ENCODE data around the gene PDE4D.

Gene PDE4D

DNA sequence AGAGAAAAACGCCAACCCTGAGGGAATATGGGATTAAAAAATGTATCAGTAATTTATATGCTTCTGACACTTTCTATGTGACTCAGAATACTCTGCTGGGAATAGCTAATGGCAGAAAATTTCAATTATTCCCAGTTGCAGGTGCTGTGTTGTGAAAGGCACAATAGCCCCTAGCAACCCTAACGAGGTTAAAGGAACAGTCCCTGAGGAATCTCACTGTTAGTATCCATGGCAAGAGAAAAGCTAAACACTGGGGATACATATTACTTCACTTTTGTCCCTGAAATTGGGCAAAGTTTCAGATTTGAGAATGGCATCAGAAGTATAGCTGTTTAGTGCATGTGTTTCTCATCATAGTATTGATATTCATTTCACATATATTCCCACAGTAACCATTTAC is 755.7 kb downstream of the PDE4D start:
- DNase-seq (ENCODE audit: low read depth): no peak

DNA sequence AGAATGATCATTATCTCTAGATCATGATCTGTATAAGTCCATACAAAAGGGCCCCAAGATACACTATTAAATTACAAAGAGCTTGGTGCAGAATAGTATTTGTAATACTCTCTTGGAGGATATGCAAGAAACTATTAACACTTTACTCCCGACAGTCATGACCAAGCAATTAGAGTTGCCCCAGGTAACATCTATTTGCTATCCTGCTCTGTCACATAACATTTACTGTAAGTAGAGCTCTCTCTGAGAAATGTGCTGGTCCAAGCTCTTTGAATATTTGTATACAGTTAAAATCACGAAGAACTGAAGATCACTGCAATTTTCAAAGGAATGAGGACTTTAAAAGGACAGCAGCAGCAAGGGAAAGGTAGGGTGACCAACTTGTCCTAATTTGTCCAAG is 757.0 kb downstream of the PDE4D start:
- no peak for DNase-seq (ENCODE audit: low read depth)

DNA sequence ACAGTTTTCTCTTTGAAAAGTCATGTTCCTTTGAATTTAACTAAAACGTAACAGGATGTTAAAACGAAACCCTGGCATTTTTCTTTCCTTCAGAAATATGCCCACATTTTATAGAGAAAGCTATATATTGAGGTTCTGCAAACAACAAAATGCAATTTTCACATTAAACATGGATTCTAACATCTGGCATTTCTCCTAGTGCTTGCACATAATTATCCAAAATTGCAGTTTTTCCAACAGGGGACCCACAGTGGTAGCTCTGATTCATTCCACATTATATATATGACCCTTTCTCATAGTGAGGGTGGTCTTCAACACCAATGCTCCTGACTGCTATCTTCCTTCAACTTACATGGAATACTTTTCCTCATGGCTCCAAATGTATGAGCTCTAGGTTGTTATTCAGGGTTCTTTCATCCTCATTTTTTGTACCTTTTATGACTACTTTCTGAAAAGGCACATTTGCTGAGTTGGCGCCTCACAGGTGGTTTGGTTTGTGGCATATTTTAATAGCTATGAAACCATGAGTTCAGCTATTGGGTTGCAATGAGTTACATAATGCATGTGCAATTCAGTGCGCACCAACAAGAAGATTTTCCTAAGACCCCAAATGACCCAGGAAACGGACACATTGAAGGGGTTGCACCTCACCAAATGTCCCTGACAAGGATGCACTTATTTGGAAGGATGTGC is 758.9 kb downstream of the PDE4D start:
- DNase-seq (ENCODE audit: low read depth): no peak

DNA sequence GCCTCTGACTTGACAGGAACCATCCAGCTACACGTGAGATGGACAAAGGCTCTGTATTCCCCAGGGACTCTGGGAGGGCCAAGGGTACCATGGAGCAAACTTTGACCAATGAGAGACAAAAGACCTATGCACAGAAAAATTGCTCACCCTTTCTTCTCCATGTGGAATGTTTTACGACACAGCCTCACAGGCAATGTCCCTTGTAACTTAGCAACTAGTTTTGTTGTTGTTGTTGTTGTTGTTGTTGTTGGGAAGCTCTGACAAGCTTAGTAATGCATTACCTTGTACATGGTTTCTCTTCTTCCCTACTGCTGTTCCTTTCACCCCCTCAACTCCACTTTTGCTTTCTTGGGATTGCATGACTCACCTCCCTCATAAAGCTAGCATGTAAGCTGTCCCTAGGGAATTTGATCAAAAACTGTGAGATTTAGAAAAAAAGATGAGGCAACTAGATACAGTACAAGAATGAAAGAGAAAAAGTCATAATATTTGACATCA is 759.7 kb downstream of the PDE4D start:
- DNase-seq (ENCODE audit: low read depth): peak; percentile 77

DNA sequence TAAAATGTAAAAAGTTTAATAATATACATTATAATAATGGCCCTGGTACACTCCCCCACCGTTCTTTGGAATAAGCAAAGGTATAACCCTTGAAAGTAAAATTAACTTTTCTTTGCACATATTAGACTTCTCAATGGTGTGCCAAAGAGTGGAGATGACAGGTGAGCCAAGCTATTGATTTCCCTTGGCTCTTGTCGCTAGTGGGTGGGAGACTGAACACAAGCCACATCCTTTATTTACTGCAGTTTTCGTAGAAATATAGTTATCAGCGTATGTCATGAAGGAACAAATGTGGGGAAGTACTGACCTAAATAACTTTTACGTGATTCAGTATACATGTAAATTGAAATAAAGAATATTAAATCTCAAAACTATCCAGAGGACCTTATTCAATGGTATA is 761.4 kb downstream of the PDE4D start:
- DNase-seq (ENCODE audit: low read depth): no peak

DNA sequence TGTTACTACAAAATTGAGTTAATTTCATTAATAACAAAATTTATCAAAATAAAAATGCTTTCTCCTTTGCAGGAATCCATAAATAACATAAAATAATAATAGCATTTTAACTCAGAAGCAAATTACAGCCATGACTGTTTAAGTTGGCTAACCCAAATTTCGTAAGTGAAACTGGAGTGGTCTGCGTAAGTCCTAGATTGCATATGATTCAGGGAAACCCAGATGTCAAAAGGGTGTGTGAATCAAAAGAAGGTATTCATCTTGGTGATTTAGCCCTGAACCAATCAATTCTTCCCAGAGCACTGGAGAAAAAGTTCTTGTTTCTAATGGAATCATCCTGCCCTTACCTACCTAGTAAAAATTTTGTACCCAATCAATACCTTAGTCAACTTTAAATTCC is 763.1 kb downstream of the PDE4D start:
- DNase-seq (ENCODE audit: low read depth): no peak

DNA sequence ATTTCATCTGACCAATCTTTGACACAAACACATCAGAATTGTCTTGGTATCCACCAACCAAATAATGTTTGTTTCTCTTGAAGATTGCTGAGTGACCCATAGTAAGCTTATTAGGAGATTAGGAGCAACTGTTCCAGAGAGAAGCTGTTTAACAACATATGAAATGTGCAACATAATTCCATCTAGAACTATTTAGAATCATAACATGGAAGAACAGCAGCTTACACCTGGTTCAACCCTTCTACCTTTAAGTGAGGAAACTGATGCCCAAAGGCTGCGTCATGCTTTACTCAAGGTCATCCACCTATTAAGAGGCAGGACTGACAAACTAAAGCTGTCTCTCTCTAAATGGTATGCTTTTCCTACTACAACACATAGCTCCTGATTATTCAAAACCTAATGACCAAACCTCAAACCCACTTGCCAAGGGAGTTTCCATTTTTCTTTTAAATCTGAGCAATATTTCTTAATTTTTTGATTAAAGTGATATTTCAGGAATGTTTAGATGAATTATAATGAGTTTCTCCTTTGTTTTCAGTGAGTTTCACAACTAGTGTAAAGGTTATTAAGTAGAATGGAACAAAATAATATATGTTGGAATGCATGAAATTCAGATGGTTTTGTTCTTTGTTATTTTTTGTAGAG is 764.8 kb downstream of the PDE4D start:
- no peak for DNase-seq (ENCODE audit: low read depth)

DNA sequence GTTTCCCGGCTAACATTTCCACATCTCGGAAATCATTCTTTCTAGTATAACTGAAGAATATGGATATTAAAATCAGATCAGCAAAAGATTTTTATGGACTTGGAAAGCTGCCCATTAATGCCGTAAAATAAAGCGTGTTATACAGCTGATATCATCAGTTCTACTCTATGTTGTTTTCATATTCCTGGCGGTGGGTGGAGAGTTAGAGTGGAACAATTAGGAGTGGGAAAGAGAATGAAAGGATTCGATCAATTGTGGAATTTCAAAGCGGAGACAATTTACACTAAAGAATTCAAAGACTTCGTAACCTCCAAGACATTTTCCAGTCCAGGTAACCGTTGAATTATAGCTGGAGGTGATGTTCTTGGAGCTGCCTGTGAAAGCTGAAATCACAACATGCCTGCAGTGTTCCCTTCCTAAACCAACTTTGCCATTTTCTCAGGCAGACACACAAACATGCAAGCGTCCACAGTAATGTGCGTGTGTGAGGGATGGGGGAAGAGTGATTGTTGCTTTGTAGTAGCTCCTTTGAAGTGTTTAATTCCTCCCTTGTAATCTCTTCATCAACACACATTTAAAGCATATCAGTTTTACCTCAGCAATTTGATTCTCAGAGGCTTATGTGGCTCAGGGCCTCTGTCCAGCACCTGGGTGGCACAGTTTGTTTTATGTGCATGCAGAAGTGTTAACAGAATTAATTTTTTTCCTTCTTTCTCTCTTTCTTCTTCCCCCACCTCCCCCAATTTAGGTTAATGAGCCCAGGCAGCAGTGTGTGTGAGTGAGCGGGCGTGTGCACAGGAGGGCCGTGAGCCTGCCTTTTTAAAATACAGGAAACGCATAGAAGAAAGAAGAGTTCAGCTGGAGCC is 766.6 kb downstream of the PDE4D start:
- DNase-seq (ENCODE audit: low read depth): no peak

DNA sequence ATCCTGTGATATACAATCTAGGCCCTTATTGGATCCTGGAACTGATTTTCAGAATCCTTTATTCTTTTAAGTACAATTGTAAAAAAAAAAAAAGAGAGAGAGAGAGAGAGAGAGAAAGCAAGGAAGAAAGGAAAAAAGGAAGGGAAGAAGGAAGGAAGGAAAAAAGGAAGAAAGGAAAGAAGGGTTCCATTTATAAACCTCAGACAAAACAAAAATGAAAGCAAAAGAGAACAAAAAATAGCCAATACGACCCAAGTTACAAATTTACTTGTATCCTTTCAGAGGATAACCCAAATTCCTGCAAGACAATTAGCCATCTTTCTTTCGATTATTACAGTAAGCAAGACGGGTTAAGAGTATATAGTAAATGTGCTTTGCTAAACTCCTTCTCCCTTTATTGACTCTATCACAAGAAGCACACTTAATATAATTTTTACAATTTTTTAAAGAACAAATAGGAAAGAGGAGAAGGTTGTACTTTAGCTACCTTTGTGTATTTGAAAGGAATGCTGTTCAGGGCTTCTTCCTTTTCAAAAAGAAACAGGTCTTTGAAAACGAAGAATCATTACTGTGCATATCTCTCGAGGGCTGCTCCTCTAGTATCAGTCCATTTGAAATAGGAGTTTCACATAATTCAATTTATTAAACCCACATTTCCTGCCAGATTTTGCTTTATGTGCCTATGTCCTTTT is 767.4 kb downstream of the PDE4D start:
- no peak for DNase-seq (ENCODE audit: low read depth)

DNA sequence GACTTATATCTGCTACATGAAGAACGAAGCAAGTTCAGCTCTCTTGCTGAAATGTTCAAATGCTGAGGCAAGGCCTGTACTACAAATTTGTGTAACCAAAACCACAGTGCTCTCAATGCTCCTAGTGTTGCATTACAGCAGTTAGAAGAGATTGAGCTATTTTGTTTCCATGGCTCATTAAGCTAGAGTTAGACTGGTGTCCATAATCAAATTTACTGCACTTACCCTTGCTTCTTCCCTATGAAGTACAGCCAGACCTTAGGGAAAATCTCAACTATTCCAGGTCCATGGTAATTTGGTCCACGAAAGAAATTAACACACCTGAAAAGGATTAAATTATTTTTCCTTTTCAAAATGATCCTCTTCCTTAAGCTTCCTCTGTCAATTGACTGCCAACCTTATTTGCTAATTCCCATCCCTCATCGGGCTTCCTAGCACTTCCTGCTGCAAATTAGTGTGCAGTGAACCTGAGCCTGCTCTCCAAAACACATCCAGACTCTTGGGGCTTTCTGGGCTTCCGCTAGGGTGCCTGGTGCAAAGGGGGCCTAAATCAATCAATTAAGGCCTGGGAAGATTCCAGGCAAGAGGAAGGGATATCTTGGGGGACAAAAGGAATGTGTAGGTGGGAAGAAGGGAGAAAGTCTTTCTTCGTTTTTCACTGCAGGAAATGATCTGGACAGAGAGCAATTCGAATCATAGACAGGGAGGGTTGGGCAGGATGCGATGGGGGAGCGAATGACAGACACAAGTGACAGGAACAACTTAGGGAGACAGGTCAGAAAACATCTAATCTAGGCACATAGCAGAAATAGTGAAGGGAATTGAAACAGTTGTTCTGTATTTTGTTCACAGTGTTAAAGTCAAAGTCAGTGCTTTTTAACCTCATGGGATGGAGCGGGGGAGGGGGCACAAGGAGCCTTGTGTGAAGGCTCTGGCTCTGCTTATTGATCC is 768.2 kb downstream of the PDE4D start:
- DNase-seq (ENCODE audit: low read depth): no peak

DNA sequence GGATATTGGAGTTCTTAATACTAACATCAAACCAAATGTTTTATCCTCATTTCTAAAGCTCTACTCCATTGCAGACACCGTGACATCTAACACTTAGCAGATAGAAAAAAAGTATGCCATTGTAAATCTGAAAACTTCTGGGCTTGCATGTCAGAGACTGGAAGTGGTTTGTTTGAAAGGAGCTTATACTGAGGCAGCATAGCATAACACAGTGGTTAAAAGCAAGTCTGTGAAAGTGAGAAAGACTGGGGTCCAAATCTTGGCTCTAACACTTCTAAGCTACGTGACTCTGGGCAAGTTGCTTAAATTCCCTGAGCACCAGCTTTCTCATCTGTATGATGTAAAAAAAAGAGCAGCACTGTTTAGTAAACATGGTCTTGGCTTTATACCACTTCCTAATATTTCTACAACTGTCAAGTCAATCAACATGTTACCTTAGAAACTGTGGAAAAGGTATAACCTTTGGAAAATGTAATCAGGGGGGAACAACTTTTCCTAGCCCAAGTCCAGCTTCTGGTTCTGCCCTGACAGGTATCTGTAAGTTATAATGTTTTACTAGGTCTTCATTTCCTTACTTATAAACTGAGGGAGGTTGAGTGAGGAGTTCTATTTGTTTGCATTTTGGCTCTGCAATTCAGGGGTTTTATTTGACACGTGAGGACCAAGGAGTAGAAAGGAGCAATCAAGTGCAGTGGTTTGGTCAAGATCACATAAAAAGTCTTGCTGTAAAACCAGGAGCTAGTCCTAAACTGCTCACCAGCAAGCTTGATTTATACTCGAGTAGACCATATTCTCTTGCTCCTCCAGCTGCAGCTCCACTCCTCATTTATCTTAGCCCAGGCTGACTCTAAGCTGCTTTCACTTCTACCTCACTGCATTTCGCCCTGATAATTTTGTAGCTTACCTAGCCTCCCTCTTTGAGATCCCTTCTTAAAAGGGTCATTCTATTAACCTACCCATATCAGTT is 769.6 kb downstream of the PDE4D start:
- no peak for DNase-seq (ENCODE audit: low read depth)

DNA sequence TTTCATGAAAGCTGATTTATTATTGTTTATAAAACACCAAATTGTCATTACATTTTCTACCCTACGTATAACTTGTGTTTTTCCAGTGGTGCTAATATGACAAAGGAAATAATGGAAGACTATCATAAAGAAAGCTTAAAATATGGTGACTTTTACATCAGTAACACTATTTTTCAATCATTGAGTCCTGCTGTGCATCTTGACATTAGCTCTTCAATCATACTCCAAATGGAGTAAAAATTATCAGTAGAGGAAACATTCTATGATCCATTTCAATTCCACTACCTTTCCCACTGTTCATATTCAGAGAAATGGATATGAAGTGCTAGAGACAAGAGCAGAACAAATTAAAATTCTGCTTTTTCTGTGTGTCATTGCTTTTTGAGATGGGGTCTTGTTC is 774.0 kb downstream of the PDE4D start:
- no peak for DNase-seq (ENCODE audit: low read depth)

DNA sequence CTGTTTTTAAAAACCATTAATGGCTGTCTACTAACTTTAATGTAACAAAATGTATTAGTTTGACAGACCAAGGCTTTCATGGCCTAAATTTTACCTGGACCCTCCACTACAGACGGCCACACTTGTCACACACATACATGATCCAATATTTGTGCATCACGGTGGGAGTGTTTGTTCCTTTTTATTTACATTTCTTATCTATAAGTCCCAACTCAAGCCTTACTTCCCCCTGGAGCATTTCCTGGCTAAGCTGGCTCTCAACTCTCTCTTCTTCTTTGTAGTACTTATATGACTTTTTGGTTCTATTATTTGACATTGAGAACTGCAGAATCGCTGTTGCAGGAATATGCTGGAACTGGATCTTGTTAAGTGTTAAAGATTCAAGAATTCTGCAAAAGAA is 776.2 kb downstream of the PDE4D start:
- no peak for DNase-seq (ENCODE audit: low read depth)

DNA sequence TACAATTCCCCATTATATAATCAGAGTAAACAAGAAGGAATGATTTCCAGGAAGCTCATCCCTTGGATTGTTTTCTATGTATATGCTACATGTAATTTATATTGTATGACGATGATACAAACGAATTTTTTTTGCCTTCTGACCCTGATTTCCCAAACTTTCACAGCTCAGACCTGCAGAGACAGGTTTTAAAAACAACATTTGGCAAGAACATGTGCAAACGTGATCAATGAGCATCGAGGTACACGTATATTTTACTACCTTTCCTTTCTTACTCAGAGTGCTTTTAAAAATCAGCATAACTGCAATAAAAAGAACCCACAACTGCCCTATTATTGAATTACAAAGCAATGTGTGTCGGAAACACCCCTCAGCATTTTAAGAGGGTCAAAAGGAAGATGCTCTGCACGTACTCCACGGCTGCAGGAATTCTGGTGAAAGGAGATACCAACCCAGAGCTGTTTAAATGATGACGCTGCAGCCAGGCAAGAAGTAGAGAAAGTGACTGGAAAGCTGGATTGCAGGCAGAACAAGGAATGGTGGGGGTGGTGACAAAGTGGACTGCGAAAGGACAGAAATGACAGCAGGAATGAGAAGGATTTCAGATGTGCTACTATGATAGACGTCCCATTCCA is 777.2 kb downstream of the PDE4D start:
- DNase-seq (ENCODE audit: low read depth): no peak

DNA sequence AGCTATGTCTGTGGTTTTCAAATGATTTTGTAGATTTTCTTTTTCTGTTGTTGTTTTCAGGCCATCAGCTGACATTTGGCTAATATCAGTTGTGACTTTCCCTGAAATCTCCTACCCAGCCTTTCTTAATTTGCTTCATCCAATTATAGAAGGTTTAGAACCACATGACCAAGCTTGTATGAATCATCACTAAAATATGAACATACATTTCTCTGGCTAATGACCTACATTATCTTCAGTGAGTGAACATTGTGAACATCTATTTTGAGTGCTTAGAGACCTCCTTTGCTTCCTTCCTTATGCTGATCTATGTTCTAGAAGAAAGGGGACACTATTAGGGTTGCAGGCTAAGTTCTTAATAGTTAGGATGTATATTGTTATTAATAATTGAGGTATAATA is 778.2 kb downstream of the PDE4D start:
- no peak for DNase-seq (ENCODE audit: low read depth)

DNA sequence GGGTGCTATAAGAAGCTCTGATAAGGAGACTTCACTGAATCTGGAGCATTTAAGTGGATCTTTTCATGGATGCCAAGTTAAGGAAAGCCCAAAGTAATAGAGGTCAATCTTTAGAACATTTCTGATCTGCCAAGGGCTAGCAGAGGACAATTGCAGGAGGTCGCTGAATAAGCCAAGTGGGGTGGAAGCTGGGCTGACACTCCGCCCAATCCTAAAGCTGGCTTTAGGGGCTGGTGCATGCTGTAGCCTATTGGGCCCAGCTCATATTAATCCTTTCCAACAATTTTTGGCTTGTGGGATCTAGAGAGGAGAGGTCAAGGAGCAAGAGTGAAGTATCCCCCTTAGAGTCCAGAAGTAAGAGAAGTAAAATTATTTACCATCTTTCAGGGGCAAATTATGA is 784.1 kb downstream of the PDE4D start:
- DNase-seq (ENCODE audit: low read depth): no peak

DNA sequence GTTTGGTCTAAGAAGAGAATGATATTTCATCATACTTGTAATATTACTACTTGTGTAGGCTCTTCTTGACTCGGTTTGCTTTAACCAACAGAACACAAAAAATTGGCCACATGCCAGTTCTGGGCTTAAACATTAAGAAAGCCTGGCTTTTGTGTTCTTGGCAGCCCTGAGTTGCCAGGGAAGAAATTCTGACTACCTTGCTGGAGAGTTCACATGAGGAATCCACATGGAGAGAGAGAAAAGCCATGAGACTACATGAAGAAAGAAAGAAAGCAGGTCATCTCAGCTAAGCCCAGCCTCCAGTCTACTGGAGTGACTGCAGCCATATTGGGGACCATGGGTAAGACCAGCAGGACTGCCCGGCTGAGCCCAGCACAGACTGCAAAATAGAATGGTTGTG is 785.8 kb downstream of the PDE4D start:
- DNase-seq (ENCODE audit: low read depth): no peak

DNA sequence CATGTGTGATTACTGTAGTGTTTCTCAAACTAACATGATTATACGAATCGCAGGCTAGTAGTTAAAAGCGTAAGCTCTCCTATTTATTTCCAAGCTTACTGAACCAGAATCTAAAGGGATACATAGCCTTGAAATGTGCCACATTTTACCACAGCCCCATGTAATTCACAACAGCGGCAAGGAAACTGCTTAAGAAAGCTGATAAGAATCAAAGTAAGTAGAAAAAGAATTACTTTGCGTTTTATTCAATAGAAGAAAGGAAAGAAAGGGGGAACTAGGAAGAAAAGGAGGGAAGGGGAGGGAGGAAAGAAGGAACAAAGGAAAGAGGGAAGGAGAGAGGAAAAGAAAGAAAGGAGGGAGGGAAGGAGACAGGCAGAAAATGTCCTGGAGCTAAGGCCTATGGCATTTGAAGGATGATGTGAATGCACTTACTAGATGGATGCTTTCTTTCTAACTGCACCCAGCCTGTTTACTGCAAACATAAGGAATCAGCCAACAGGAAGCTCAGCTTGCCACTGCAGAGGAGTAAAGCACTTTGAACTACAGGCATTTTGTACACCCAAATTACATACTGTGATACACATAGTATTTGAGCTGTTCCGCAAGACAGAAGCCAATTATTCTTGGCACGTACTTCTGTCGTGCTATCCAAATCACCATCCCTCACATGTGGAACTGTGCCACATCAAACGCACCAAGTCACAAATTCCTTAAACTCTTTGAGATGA is 789.0 kb downstream of the PDE4D start:
- DNase-seq (ENCODE audit: low read depth): no peak

DNA sequence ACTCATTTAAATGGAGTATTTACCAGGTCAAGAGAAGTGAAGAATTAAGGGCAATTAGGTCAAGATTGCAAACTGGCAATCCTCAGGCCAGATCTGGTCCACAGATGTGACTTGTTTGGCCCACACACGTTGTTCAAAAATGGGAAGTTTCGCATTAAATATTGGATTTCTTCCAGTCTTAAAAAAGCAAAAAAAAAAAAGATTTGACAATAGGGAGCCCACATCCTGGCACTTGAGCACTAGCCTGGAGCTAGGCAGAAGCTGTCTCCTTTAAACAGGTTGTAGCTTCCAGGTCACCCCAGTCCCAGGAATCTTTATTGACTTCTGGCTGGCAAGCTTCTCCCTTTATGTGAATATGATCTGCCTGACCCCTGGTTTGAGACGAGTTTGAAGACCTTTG is 790.2 kb downstream of the PDE4D start:
- DNase-seq (ENCODE audit: low read depth): no peak

All from GM04504 (cell line).